SHP77 (cell line): ENCODE measurements around the gene LTBP2.
A peak's percentile ranks its signal among the peaks of the same experiment; 100 is the strongest.

Experiments used
- DNase-seq, 2 experiments: peaks; one replicate each; lab custom pipeline; 2025; lab: John Stamatoyannopoulos, UW

Gene LTBP2

GRCh38 chr14:74638066-74638465, 26.0 kb upstream of the LTBP2 start:
- no peak for DNase-seq

- no peak for DNase-seq
These were observed 25.1 kb upstream of the LTBP2 start for GRCh38 chr14:74637178-74637550.

GRCh38 chr14:74636424-74637177, 24.6 kb upstream of the LTBP2 start:
- no peak for DNase-seq

GRCh38 chr14:74635847-74636246, 23.8 kb upstream of the LTBP2 start:
- DNase-seq, result no peak

- peak in 1 of 2 experiments; percentile 3 for DNase-seq
These were observed 22.9 kb upstream of the LTBP2 start for GRCh38 chr14:74634964-74635363.

- no peak for DNase-seq
These were observed 22.4 kb upstream of the LTBP2 start for GRCh38 chr14:74634481-74634880.

- DNase-seq, result no peak
These were observed 19.0 kb upstream of the LTBP2 start for GRCh38 chr14:74630881-74631690.

- no peak for DNase-seq
These were observed 16.4 kb upstream of the LTBP2 start for GRCh38 chr14:74628418-74628817.

GRCh38 chr14:74627076-74627475, 15.0 kb upstream of the LTBP2 start:
- no peak for DNase-seq

- DNase-seq, result no peak
These were observed 10.2 kb upstream of the LTBP2 start for GRCh38 chr14:74622257-74622656.

GRCh38 chr14:74621556-74621955, 9.5 kb upstream of the LTBP2 start:
- no peak for DNase-seq

GRCh38 chr14:74620923-74621322, 8.9 kb upstream of the LTBP2 start:
- no peak for DNase-seq

GRCh38 chr14:74620497-74620921, 8.5 kb upstream of the LTBP2 start:
- no peak for DNase-seq

GRCh38 chr14:74619672-74620131, 7.7 kb upstream of the LTBP2 start:
- no peak for DNase-seq

GRCh38 chr14:74618078-74618952, 6.3 kb upstream of the LTBP2 start:
- DNase-seq, result no peak

GRCh38 chr14:74616996-74617700, 5.1 kb upstream of the LTBP2 start:
- DNase-seq, result no peak

GRCh38 chr14:74616507-74616906, 4.5 kb upstream of the LTBP2 start:
- no peak for DNase-seq

GRCh38 chr14:74615735-74616134, 3.7 kb upstream of the LTBP2 start:
- DNase-seq, result no peak

GRCh38 chr14:74614508-74615495, 2.8 kb upstream of the LTBP2 start:
- DNase-seq, result no peak

GRCh38 chr14:74613211-74613914, 1.3 kb upstream of the LTBP2 start:
- DNase-seq, result no peak
